Anterior cingulate cortex (tissue), 58 donors: Measurements from ENCODE around the gene LARP1.
"Not testable (repeated sequence)": the region's sequence is repeated elsewhere in the genome, so short reads cannot be mapped to it uniquely, and the experiment has no call there.

Experiments used
- DNase-seq, 58 donors: peaks; one replicate each; lab custom pipeline; 2025; lab: John Stamatoyannopoulos, UW

The LARP1 gene

DNA sequence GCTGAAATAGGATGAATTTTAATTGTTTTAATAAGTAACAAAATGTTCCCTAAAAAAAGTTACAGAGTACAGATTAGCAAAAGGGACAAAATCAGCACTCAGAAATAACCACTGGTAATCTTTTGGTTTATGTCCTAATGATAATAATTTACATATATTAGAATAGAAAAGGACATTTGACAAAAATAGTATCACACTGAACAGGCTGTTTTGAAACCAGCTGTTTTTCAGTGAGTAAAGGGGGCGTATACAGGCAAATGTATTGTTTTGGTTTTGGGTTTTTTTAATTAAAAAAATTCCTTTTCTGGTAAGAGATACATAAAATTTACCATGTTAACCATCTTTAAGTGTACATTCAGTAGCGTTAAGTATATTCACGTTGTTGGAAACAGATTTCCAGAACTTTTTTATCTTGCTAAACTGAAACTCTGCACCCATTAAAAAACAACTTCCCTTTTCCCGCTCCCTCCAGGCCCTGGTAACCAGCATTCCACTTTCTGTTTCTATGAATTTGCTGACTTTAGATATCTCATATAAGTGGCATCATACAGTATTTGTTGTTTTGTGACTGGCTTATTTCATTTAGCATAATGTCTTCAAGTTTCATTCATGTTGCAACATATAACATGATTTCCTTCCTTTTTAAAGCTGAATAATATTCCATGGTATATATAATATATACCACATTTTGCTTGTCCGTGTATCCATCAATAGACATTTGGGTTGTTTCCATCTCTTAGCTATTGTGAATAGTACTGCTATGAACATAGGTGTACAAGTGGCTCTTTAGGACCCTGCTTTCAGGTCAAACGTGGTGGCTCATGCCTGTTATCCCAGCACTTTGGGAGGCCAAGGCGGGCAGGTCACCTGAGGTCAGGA lies 20.6 kb upstream of the LARP1 start:
- DNase-seq: no peak

DNA sequence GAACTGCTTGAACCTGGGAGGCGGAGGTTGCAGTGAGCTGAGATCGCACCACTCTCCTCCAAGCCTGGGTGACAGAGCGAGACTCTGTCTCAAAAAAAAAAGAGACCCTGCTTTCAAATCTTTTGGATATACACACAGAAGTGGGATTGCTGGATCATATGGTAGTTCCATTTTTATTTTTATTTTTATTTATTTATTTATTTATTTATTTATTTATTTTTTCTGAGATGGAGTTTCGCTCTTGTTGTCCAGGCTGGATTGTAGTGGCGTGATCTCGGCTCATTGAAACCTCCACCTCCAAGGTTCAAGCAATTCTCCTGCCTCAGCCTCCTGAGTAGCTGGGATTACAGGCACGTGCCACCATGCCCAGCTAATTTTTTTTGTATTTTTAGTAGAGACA lies 19.8 kb upstream of the LARP1 start:
- not testable (repeated sequence) for DNase-seq

DNA sequence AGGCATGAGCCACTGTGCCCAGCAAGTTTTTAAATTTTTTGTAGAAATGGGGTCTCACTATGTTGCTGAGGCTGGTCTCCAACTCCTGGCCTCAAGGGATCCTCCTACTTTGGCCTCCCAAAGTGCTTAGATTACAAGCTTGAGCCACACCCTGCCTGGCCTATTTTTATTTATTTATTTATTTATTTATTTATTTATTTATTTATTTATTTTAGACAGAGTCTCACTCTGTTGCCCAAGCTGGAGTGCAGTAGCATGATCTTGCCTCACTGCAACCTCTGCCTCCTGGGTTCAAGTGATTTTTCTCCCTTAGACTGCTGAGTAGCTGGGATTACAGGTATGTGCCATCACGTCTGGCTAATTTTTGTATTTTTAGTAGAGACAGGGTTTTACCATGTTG lies 18.8 kb upstream of the LARP1 start:
- not testable (repeated sequence) for DNase-seq

DNA sequence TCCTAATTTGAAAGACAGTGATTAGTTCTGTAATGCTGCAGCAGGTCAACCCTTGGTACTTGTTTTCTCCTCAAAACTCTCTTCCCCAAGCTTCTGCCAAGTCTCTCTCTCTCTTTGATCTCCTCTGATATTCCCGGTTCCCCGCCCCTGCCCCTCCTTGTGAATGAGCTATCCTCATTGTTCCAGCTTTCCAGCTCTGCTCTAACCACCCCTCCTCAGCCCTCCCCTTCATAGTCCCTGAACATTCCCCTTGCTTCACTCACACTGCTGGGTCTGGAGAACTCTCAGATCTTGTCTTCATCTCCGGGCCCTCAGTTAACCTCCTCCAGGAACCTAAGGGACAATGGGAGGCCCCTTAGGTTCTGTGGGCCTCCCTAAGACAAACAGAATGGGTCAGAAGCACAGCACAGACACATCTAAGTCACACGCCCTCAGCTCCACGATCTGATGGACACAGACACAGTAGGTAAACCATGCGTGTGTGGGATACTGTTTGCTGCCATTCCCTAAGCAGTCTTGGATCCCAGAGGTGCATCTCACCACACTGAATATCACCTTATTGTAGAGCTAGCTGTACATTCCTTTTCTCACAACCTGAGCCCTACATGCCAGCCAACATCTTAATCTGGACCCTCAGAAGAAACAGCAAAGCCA lies 17.4 kb upstream of the LARP1 start:
- DNase-seq: no peak

DNA sequence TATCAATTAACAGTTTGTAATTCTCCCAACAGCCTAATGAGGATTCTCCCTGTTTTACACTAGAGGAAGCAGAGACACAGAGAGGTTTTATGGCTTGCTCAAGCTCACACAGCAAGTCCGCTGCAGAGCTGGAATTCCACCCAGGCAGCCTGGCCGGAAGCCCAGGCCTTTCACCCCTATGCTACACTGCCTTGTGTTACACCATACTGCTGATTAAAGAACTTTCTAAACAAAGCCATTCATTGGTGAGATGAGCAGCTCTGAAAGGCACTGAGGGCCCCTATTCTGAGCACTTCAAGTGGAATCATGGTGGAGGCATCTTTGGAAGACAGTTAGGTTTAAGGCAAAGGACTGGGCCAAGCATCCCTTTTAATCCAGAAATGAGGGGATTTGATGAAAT lies 14.7 kb upstream of the LARP1 start:
- DNase-seq: peak in 35 of 58 donors; percentile 3 to 54 (median 33)

DNA sequence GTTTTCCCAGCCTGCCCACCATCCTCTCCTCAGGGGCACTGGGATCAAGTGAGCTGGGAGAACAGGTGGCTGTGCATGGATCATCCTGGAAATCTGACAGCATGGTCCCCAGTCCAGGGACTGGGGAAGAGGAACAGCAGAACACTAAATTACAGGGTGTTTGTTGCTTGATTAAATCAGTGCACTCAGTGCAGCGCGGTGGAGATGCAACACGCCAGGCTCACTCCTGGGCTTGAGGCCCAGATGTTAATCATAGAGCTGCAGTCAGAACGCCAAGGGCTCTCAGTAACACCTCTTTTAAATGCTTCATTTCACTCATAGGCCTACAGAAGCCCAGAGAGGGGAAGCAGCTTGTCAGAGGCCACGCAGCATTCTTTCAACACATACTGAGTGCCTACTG lies 14.2 kb upstream of the LARP1 start:
- peak in 50 of 58 donors; percentile 3 to 82 (median 37) for DNase-seq

DNA sequence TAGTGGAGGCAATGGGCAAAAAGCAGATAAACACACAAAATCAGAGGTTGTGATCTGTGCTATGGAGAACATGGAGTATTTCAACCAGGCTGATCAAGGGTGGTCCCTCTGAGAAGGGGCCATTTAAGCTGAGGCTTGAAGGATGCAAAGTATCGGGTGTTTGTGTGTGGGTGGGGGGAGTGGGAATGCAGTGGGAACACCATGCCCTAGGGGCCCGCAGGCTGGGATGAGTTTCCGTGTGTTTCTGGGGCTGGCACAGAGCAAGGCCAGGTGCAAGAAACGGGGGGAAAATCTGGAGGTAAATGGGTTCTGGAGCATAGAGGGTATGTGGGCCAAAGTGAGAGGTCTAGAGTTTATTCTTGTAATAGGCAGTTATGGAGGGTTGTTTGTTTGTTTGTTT lies 13.8 kb upstream of the LARP1 start:
- no peak for DNase-seq

DNA sequence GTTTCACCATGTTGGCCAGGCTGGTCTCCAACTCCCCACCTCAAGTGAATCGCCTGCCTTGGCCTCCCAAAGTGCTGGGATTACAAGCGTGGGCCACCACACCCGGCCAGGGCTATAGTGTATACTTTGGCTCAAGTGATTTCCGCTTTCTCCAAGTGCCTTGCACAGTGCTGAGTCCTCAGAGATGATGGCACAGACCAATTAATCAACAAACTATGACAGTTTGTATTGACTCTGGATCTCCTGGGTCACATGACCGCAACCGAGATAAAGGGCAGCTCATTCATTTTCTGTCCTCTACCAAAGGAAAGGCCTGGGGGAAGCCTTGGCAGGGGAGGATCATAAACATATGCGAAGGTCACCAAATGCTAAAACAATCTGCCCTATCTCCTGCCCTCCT lies 11.4 kb upstream of the LARP1 start:
- no peak for DNase-seq

DNA sequence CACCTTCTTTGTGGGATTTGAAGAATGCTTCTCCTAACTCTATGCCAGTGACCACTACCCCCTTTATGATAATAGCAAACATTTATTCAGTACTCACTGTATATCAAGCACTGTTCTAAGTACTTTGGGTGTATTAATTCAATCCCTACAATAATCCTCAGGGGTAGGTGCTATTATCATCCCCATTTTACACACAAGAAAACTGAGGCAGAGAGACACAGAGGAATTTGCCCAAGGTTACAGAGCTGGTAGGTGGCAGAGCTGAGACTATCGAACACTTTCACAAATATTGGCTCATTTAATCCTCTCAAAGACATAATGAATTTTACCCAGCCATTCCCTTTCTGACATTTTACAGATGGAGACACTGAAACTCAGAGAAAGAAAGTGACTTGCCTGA lies 9.8 kb upstream of the LARP1 start:
- DNase-seq: no peak

DNA sequence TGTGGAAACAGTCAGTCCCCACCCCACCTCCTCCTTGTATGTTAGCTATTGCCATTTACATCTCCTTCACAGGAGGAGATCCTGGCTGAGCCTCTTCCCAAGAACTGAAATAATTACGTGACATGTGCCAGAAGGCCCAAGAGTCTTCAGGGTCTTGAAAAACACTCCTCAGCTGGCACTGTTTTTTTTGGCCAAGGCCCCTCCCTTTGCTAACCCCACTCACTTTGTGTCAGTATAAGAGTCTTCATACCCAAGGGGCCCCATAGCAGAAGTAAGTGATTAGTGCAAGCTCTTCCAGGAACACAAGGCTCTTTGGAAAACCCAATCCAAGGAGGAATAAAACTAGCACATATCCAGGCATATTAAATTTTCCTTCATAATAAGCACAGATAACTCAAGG lies 5.7 kb upstream of the LARP1 start:
- DNase-seq: no peak

DNA sequence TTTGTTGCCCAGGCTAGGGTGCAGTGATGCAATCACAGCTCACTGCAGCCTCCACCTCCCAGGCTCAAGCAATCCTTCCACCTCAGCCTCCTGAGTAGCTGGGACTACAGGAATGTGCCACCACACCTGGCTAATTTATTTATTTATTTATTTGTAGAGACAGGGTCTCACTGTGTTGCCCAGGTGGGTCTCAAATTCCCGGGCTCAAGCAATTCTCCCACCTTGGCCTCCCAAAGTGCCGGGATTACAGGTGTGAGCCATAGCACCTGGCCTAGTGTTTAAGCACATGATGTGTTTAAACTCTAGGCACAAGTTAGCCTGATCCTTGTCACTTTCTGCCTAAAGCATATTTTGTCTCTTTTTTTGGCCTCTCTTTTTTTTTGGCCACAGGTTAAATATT lies 4.5 kb upstream of the LARP1 start:
- not testable (repeated sequence) for DNase-seq

DNA sequence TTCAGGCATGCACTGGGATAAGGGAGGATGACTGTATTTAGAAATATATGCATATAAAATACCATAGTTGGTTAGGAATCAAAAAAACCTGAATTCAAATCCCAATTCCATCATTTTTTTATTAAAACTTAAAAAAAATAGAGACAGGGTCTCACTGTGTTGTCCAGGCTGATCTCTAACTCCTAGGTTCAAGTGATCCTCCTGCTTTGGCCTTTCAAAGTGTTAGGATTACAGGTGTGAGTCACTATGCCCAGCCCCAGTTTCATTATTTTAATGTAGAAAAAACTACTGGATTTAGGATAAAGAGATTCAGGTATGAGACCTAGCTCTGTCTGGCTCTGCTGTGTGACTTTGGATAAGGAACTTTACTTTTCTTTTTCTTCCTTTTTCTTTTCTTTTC lies 3.3 kb upstream of the LARP1 start:
- no peak for DNase-seq

DNA sequence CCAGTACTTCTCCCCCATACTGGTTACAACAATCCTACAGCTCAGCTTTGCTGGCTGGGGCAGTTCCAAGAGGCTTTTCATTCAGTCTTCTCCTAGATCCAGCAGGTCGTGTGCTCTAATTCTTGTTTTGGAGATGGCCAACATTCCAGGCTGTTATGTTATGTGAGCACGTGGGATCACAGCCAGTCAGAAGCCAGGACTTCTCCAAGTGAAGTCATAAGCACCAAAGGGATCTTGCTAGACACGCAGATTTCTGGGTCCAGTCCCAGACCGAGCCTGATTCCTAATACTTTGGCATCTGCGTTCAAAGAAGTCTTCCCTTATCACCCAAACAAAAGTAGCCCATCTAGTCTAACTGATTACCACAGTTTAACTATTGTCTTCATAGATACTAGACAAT lies 1.4 kb upstream of the LARP1 start:
- peak in 11 of 58 donors; percentile 2 to 34 (median 11) for DNase-seq

DNA sequence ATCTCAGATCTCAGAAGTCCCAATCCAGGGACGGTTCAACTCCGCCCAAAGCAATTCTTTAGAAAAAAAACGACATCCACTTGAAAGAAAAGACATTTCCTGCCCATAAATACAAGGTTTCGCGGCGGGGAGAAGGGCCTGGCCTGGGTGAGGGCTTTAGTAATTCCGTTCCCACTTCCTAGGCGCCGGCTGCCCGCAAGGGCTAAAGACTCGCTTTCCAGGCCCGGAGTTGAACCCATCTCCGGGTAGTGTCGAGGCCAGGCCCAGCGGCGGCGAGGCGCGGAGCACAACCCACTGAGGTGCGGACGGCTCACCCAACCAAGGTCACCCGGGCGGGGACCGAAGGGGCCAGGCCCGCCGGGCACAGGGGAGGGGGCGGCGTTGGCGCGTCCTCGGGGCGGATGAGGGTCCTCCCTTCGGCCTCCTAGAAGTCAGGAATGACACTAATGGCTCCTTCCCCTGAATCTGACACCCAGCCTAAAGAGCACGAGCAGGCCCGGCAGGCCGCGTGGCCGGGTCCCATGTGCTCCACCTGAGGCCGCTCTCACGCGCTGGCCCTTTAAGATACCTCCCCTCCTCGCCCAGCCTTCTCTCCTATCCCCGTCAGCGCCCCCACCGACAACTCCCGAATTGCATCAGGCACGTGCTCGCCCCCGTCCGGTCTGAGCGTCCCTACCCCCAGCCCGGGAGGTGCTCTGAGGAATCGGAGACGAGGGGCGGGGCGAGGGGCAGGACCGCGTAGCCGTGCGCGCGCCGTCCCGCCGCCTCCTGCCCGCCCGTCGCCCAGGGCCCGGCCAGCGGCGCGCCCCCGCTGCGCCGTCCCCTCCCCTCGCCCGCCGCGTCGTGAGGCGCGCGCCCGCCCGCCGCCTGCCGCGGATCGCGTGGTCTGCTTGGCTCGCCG lies 467 bp upstream of the LARP1 start:
- peak; percentile 66 to 99 (median 97) for DNase-seq

DNA sequence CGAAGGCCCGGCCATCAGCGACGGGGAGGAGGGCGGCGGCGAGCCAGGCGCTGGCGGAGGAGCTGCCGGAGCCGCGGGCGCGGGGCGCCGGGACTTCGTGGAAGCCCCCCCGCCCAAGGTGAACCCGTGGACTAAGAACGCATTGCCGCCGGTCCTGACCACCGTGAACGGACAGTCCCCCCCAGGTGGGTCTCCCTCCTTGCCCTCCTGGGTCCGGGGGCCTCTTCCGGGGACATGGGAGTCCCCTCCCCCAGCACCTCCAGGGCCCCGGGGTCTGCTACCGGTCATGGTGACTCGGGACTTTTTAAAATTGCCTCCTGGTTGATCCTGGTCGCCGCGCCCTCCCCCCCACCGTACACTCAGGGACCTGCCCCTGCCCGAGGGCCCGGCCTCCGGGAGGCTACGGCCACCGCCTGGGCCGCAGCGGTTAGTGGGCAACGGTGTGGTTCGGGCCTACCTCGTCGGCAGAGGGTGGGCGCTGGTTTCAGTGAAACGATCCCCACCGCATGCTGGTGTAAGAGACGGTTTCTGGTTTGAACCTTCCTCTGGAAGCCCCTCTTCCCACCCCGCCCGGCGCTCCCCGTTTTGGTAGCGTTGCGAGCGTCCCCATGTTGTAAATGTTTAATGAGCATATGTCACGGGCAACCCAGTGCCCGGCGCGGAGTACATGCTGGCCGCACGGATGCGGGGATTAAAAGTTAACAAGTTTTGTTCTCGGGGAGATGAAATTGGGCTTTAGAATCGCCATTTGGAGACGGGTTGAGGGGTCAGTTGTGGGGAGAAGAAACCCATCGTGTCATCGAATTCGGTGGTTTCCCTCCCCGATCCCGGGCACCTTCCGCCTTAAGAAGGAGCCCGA lies 1.1 kb downstream of the LARP1 start:
- peak in 22 of 58 donors; percentile 9 to 63 (median 34) for DNase-seq

DNA sequence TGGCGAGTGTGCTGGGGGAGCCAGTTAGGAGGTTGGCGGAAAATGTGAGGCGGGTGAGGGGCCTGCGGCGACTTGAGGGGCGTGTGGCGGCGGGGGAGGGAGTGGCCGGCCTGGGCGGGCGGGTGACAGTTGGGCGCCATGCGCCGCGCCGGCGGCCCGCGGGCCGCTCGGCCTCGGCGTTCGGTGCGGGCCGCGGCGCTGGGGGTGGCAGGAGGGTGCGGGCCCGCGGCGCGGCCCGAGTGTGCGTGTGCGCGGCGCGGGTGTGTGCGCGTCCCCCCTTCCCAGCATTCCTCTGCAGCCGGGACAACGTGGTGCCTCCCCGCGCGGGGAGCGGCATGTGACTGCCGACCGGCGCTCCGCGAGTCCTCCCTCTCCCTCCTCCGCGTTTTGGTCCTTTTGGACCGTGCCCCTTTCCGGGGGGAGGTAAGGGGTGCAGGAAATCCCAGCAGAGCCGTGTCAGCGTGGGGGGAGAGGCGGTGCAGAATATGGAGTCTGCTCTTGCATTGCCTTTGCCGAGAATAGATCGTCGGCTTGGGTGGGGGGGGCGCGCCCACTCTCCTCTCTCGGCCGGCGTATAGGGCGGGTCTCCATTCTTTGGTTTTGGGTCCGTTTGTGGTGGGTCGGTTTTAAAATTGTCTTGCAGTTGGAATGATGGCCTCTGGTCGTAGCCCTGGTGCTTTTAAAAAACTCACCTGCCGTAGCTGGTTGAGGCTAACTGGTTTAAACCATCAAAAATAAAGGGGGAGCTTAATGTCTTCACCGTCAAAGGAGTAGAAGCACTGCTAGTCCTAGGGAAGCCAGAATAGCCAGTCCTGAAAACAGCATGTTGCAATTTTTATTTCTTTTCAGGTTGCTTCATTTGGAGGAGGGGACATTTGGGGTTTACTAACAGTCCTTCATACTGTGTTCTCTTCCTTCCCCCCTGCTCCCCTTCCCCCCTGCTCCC lies 2.0 kb downstream of the LARP1 start:
- peak in 55 of 58 donors; percentile 11 to 78 (median 56) for DNase-seq

DNA sequence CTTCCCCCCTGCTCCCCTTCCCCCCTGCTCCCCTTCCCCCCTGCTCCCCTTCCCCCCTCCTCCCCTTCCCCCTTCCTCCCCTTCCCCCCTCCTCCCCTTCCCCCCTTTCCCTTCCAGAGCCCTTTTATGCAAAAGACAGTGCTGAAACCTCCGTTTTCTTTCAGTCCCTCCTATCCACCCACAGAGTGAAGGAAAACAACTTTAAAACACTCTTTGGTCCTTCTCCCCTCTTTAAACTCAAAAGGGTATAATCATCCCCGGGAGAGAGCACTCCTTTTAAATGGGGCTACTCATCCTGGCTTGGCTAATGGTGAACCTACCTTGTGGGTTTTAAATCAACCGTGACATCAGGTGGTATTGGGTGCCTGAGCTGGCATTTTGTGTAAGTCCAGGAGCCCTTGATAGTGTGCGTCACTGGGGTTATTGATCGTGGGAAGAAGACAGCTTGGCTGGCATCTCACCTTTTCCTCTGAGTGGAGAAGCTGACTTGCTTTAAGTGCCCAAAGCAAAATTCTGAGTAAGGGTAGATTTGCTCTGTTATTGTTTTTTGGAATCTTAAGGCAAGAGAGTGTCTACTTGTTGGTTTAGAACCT lies 2.7 kb downstream of the LARP1 start:
- DNase-seq: no peak

DNA sequence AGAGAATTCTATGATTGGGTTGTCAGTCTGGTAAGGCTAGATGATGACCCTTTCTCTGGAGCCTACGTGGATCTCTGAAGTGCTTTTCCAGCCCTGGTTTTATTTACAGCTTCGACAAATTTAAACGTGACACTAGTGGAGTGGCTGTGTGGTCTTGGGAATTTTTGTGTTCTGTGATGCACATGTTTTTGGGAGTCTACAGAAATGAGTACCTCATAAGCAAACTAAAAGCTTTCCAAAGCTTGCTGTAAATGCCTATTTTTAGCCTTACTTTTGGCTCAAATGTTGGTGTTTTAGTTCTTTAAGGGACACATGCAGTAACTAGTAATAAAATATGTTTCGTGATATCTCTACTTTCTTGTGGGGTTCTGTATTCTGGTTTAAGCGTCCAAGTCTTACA lies 3.3 kb downstream of the LARP1 start:
- no peak for DNase-seq
